NCI-H1092 (cell line): ENCODE data around the gene ALS2CL.

Source experiments
- DNase-seq: peaks from one replicate; lab custom pipeline; 2025; lab: John Stamatoyannopoulos, UW

Gene ALS2CL

GRCh38 chr3:46632792-46633191, 60.7 kb downstream of the ALS2CL start:
- no peak for DNase-seq

GRCh38 chr3:46629551-46630517, 63.6 kb downstream of the ALS2CL start:
- DNase-seq = peak; percentile 67

GRCh38 chr3:46628901-46629369, 64.5 kb downstream of the ALS2CL start:
- DNase-seq = no peak

GRCh38 chr3:46627078-46627477, 66.4 kb downstream of the ALS2CL start:
- no peak for DNase-seq

- DNase-seq = no peak
Observed at GRCh38 chr3:46626039-46626438, 67.4 kb downstream of the ALS2CL start.

- DNase-seq = no peak
Observed at GRCh38 chr3:46624975-46625490, 68.4 kb downstream of the ALS2CL start.

GRCh38 chr3:46624533-46624932, 68.9 kb downstream of the ALS2CL start:
- DNase-seq = no peak

- no peak for DNase-seq
Observed at GRCh38 chr3:46619845-46620778, 73.4 kb downstream of the ALS2CL start.
